ENCODE data around the gene CCNI. TPM values are rescaled to one million over a fixed set of nuclear protein-coding genes. Genes with fewer than 3 reads are reported as not detected.

The CCNI gene
- total and polyA plus RNA-seq, 2 of the 13 experiments (the other 11 are each of a cell fraction or from before 2014, with no cell fraction given), result 43.5 to 122 TPM

DNA sequence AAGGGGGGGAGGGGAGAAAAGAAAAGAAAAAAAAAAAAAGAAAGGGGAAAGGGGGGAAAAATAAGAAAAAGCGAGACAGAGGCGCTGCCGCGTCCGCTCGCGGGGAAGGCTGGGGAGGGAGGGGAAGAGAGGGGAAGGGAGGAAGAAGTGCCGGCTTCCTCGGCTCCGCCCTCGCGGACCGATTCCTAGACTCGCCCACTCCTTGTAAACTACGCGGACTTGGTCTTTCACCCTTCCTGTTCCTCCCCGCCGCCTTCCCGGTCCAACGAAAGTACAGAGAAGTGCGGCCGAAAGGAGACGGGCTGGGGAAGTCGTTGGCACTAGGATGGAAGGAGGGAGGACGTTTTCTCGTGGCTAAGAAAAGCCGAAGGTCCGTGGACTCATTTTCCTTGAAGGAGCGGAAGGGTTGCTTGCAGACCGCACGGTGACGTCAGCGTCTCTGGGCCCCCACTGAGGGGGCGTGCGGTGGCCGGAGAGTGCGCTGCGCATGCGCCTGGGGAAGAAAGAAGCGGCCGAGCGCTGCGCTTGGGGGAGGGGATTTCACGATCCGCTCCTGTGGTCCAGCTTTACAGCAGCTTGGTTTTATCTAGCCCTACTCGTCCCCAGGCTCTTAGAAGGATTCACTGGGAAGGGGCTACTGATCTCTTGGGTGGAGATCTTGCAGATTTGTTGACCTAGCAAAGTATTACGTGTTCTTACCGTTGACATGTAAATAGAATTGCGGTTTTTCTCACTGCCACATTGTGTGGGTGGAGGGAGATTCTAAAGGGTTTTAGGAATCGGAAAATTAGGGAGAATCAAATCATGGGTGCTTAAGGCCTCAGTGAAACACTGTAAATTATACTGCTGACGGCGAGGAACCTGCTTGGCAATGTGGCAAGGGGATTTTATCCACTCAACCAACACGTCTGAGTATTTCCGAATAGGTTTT, at the start of gene CCNI (continued):
- TF ChIP-seq ZNF407 (CRISPR knock-in tag; IDR thresholded peaks at IDR 0.05; ENCODE audit: not compliant biosample characterization) (peak; percentile 56), JUN (CRISPR knock-in tag; IDR thresholded peaks at IDR 0.05) (peak; percentile 98), ZBTB49 (CRISPR knock-in tag; IDR thresholded peaks at IDR 0.05; ENCODE audit: borderline replicate concordance) (no peak), ZNF430 (CRISPR knock-in tag; IDR thresholded peaks at IDR 0.05) (peak; percentile 95), MLLT10 (CRISPR knock-in tag; IDR thresholded peaks at IDR 0.05) (no peak), NR1H2 (CRISPR knock-in tag; IDR thresholded peaks at IDR 0.05; ENCODE audit: borderline replicate concordance, low read depth) (no peak), ZNF331 (CRISPR knock-in tag; IDR thresholded peaks at IDR 0.05) (peak; percentile 74), ASH2L (IDR thresholded peaks at IDR 0.05; ENCODE audit: insufficient read length, low read depth, low read length) (peak; percentile 98), ZKSCAN1 (IDR thresholded peaks at IDR 0.05; ENCODE audit: low read length) (peak; percentile 74), MAF1 (CRISPR knock-in tag; IDR thresholded peaks at IDR 0.05; ENCODE audit: borderline replicate concordance) (no peak), ZNF251 (CRISPR knock-in tag; IDR thresholded peaks at IDR 0.05) (no peak), PPARG (CRISPR knock-in tag; conservative IDR thresholded peaks at IDR 0.05) (no peak), STAT5B (CRISPR knock-in tag; IDR thresholded peaks at IDR 0.05) (no peak), ZSCAN30 (CRISPR knock-in tag; IDR thresholded peaks at IDR 0.05) (peak; percentile 67; the same call in 1 of the 2 replicates), ZNF598 (CRISPR knock-in tag; IDR thresholded peaks at IDR 0.05; ENCODE audit: borderline replicate concordance) (peak; percentile 91; the same call in 1 of the 2 replicates)
- TF ChIP-seq, protein P1, sequence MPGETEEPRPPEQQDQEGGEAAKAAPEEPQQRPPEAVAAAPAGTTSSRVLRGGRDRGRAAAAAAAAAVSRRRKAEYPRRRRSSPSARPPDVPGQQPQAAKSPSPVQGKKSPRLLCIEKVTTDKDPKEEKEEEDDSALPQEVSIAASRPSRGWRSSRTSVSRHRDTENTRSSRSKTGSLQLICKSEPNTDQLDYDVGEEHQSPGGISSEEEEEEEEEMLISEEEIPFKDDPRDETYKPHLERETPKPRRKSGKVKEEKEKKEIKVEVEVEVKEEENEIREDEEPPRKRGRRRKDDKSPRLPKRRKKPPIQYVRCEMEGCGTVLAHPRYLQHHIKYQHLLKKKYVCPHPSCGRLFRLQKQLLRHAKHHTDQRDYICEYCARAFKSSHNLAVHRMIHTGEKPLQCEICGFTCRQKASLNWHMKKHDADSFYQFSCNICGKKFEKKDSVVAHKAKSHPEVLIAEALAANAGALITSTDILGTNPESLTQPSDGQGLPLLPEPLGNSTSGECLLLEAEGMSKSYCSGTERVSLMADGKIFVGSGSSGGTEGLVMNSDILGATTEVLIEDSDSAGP (CRISPR knock-in tag; IDR thresholded peaks at IDR 0.05; ENCODE audit: borderline replicate concordance), result peak; percentile 92
